ENCODE measurements around the gene TMPRSS6. TPM values are rescaled to one million over a fixed set of nuclear protein-coding genes. Genes with fewer than 3 reads are reported as not detected.

TMPRSS6 gene
- total RNA-seq, 1 experiment from 2014 or later, result 0.04 TPM

GRCh38 chr22:37112084-37112728 is 2.7 kb upstream of the TMPRSS6 start:
- H3K4me2 ChIP-seq (ENCODE audit: low read length), result no peak overlapping the region
- H3K79me2 ChIP-seq (ENCODE audit: low read length), result no peaks in the 10 kb centered on the region
- no TSS peak for BruUV-seq (replicated peaks)
- no peak overlapping the region for H3K4me3 ChIP-seq (ENCODE audit: low read length)
- intact Hi-C loops (cut with micrococcal nuclease), result no loop called here
- H3K9me3 ChIP-seq (ENCODE audit: low read length), result no peaks in the 10 kb centered on the region
- H2AFZ ChIP-seq (ENCODE audit: low read length), result no peak overlapping the region
- H4K20me1 ChIP-seq (ENCODE audit: low read length), result no peaks in the 10 kb centered on the region
- no peaks in the 10 kb centered on the region for H3K36me3 ChIP-seq (ENCODE audit: low read depth, low read length)
- DNase-seq (no peak), ATAC-seq (no peak)
- no peaks in the 10 kb centered on the region for H3K27me3 ChIP-seq (ENCODE audit: low read length)
- no peak overlapping the region for H3K27ac ChIP-seq (ENCODE audit: low read length)
- no peak for TF ChIP-seq CTCF (conservative IDR thresholded peaks at IDR 0.05; ENCODE audit: low read depth, low read length)
- no peak for TF ChIP-seq EZH2 (IDR thresholded peaks at IDR 0.05; ENCODE audit: low read length, unreplicated experiment)
- TF ChIP-seq EZH2phosphoT487 (IDR thresholded peaks at IDR 0.05; ENCODE audit: borderline replicate concordance, low read length), result no peak
- POLR2A ChIA-PET (ENCODE audit: unreplicated experiment), result no interaction called here
- CTCF ChIA-PET, result no interaction called here
- H3K9ac ChIP-seq (ENCODE audit: low read length), result no peak overlapping the region
- H3K9me2 ChIP-seq (replicated peaks; ENCODE audit: low read length), result no peaks in the 10 kb centered on the region
- no peaks in the 10 kb centered on the region for H3F3A ChIP-seq (ENCODE audit: low read length, unreplicated experiment)
- no peaks in the 10 kb centered on the region for H3K4me1 ChIP-seq (ENCODE audit: insufficient read depth, low read length)

- intact Hi-C loops (cut with micrococcal nuclease), result no loop called here
- ATAC-seq, result no peak
- H3K9ac ChIP-seq (ENCODE audit: low read length), result no peak overlapping the region
- no peaks in the 10 kb centered on the region for H4K20me1 ChIP-seq (ENCODE audit: low read length)
- no peaks in the 10 kb centered on the region for H3K4me1 ChIP-seq (ENCODE audit: insufficient read depth, low read length)
- H3K27ac ChIP-seq (ENCODE audit: low read length), result no peak overlapping the region
- H3K36me3 ChIP-seq (ENCODE audit: low read depth, low read length), result no peaks in the 10 kb centered on the region
- no TSS peak for BruUV-seq (replicated peaks)
- TF ChIP-seq EZH2phosphoT487 (IDR thresholded peaks at IDR 0.05; ENCODE audit: borderline replicate concordance, low read length) (no peak), CTCF (conservative IDR thresholded peaks at IDR 0.05; ENCODE audit: low read depth, low read length) (no peak), EZH2 (IDR thresholded peaks at IDR 0.05; ENCODE audit: low read length, unreplicated experiment) (no peak)
- no peaks in the 10 kb centered on the region for H3K27me3 ChIP-seq (ENCODE audit: low read length)
- no peak overlapping the region for H3K4me2 ChIP-seq (ENCODE audit: low read length)
- H3K9me3 ChIP-seq (ENCODE audit: low read length), result no peaks in the 10 kb centered on the region
- ChIA-PET CTCF (no interaction called here), POLR2A (ENCODE audit: unreplicated experiment) (no interaction called here)
- DNase-seq, result no peak
- H3K9me2 ChIP-seq (replicated peaks; ENCODE audit: low read length), result no peaks in the 10 kb centered on the region
- H3F3A ChIP-seq (ENCODE audit: low read length, unreplicated experiment), result no peaks in the 10 kb centered on the region
- H2AFZ ChIP-seq (ENCODE audit: low read length), result no peak overlapping the region
- H3K79me2 ChIP-seq (ENCODE audit: low read length), result no peaks in the 10 kb centered on the region
- H3K4me3 ChIP-seq (ENCODE audit: low read length), result no peak overlapping the region
Observed at GRCh38 chr22:37111156-37111717, 1.7 kb upstream of the TMPRSS6 start.

- CTCF ChIA-PET, result no interaction called here
Observed at GRCh38 chr22:37107816-37108621, 1.5 kb downstream of the TMPRSS6 start.

More at GRCh38 chr22:37107816-37108621, 1.5 kb downstream of the TMPRSS6 start:
- Histone ChIP-seq H3K9ac (ENCODE audit: low read length) (no peak overlapping the region), H4K20me1 (ENCODE audit: low read length) (no peaks in the 10 kb centered on the region), H3K9me3 (ENCODE audit: low read length) (no peaks in the 10 kb centered on the region), H3F3A (ENCODE audit: low read length, unreplicated experiment) (no peaks in the 10 kb centered on the region), H3K4me1 (ENCODE audit: insufficient read depth, low read length) (no peaks in the 10 kb centered on the region), H2AFZ (ENCODE audit: low read length) (no peak overlapping the region), H3K36me3 (ENCODE audit: low read depth, low read length) (no peaks in the 10 kb centered on the region), H3K4me2 (ENCODE audit: low read length) (no peak overlapping the region), H3K9me2 (replicated peaks; ENCODE audit: low read length) (no peaks in the 10 kb centered on the region), H3K4me3 (ENCODE audit: low read length) (no peak overlapping the region), H3K27ac (ENCODE audit: low read length) (no peak overlapping the region), H3K79me2 (ENCODE audit: low read length) (no peaks in the 10 kb centered on the region), H3K27me3 (ENCODE audit: low read length) (no peaks in the 10 kb centered on the region)
- ATAC-seq, result no peak
- TF ChIP-seq CTCF (conservative IDR thresholded peaks at IDR 0.05; ENCODE audit: low read depth, low read length), result no peak
- no peak for TF ChIP-seq EZH2phosphoT487 (IDR thresholded peaks at IDR 0.05; ENCODE audit: borderline replicate concordance, low read length)
- TF ChIP-seq EZH2 (IDR thresholded peaks at IDR 0.05; ENCODE audit: low read length, unreplicated experiment), result no peak
- intact Hi-C loops (cut with micrococcal nuclease), result no loop called here
- POLR2A ChIA-PET (ENCODE audit: unreplicated experiment), result no interaction called here
- BruUV-seq (replicated peaks), result no TSS peak
- DNase-seq, result no peak
